Measurements from ENCODE around the gene AIFM1.
A peak's percentile ranks its signal among the peaks of the same experiment; 100 is the strongest.

AIFM1 gene

GRCh38 chrX:130165703-130166502, at the start of gene AIFM1:
Gene AIFM1 (minus strand): TSS chrX:130165841. CDS start chrX:130165656, 185 bp downstream.
- peak; percentile 92 for DNase-seq

GRCh38 chrX:130213376-130213775, 47.7 kb upstream of the AIFM1 start:
- no peak for DNase-seq

GRCh38 chrX:130212371-130212770, 46.7 kb upstream of the AIFM1 start:
- no peak for DNase-seq

GRCh38 chrX:130211415-130212186, 46.0 kb upstream of the AIFM1 start:
- no peak for DNase-seq

GRCh38 chrX:130204647-130205046, 39.0 kb upstream of the AIFM1 start:
- no peak for DNase-seq

- DNase-seq, result no peak
Observed at GRCh38 chrX:130197464-130197863, 31.8 kb upstream of the AIFM1 start.

GRCh38 chrX:130196466-130196865, 30.8 kb upstream of the AIFM1 start:
- DNase-seq, result no peak

GRCh38 chrX:130190801-130191200, 25.2 kb upstream of the AIFM1 start:
- no peak for DNase-seq

- DNase-seq, result no peak
Observed at GRCh38 chrX:130186651-130187050, 21.0 kb upstream of the AIFM1 start.

GRCh38 chrX:130184857-130185256, 19.2 kb upstream of the AIFM1 start:
- DNase-seq, result no peak

- DNase-seq, result no peak
Observed at GRCh38 chrX:130184168-130184567, 18.5 kb upstream of the AIFM1 start.

GRCh38 chrX:130179579-130180215, 14.1 kb upstream of the AIFM1 start:
- DNase-seq, result no peak

- no peak for DNase-seq
Observed at GRCh38 chrX:130179170-130179569, 13.5 kb upstream of the AIFM1 start.

- no peak for DNase-seq
Observed at GRCh38 chrX:130176942-130177341, 11.3 kb upstream of the AIFM1 start.

GRCh38 chrX:130176354-130176776, 10.7 kb upstream of the AIFM1 start:
- no peak for DNase-seq

GRCh38 chrX:130174937-130175336, 9.3 kb upstream of the AIFM1 start:
- DNase-seq, result no peak

- no peak for DNase-seq
Observed at GRCh38 chrX:130174045-130174704, 8.5 kb upstream of the AIFM1 start.

- DNase-seq, result peak; percentile 32
Observed at GRCh38 chrX:130173190-130173895, 7.7 kb upstream of the AIFM1 start.

- DNase-seq, result no peak
Observed at GRCh38 chrX:130172127-130172845, 6.6 kb upstream of the AIFM1 start.

GRCh38 chrX:130171446-130172126, 5.9 kb upstream of the AIFM1 start, which contains the start of gene RAB33A:
Gene RAB33A (plus strand): TSS chrX:130171962. CDS start chrX:130172063, 101 bp downstream.
- DNase-seq, result peak; percentile 38
